CD4-positive, alpha-beta T cell treated with Interleukin-1 beta for 1 hour (primary cell): Measurements from ENCODE around the gene USP24.

Experiments used
- DNase-seq, 2 donors: peaks; one replicate each; pipeline ENCODE4 v3.0.0-alpha.2; 2020 to 2022

USP24 gene

GRCh38 chr1:55107101-55107500 lies 108.1 kb downstream of the USP24 start:
- no peak for DNase-seq

DNA sequence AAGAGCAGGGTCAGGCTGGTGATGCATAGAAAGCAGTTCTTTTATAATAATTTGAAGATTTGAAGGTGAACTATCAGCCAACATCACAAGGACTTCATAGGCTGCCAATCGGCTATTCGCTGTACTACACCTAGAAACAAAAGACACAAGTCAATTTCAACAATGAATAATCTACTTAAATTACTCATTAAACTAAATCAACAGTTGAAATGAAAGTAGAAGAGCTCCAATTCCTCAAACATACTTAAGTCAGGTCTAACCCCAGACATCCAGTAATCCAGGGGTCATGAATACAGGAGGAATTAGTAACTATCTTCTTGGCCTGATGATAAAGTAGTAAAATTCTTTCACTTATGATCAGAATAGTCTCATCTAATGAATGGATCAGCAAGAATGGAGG lies 111.3 kb downstream of the USP24 start:
- no peak for DNase-seq

DNA sequence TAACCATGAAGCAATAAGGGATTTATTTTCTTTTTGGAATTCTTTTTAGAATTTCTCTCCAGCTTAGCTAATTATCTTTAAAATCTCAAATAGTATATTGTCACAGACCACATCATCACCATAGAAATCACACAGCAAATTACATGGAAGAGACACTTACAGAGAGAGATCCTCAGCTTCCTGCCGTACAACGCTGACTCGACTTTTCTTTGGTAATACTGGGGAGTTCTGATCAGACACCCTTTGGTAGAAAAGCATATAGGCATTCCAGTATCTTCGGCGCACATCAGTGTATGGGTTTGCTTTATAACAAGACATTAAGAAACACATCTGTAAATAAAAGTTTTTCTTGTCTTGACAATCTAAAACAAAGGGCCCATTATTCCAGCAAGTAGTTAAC lies 120.1 kb downstream of the USP24 start:
- DNase-seq, result no peak

DNA sequence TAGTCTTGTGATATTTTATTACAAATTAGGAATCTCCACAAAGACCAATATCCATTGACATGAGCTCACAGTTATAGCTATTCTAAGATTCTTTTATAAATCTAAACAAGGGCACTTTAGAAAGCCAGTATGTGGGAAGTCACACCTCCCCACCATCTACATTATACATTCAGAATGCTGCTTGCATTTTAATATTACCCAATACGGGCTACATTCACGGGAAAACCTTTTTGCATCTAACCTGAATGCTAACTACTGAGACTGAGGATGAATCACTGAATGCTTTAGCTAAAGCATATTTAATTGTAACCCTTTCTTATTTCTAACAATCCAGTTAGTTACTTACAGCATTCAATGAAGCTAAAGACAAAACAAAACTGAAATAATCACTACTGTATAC lies 122.7 kb downstream of the USP24 start:
- DNase-seq, result no peak

DNA sequence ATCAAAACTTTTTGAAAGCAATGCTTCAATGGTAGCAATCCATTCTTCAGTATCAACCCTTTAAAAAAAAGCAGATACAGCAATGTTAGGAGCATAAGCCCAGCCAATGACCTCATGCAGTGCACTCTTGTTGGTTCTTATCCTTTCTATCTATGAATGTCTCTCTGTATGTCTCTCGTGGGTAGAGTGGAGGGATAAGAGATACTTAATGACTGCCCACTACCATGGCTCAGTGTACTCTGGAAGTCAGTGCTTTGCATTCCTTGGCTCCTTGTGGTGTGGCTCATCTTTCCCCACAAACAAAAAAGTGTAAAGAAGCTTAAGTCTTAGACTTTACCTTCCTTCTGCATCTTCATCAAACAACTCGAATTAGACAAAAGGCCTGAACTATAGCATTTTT lies 125.5 kb downstream of the USP24 start:
- no peak for DNase-seq

GRCh38 chr1:55088413-55088812 lies 126.8 kb downstream of the USP24 start:
- no peak for DNase-seq

GRCh38 chr1:55087439-55087838 lies 127.7 kb downstream of the USP24 start:
- no peak for DNase-seq

- no peak for DNase-seq
Observed at GRCh38 chr1:55084257-55084656, 130.9 kb downstream of the USP24 start.

DNA sequence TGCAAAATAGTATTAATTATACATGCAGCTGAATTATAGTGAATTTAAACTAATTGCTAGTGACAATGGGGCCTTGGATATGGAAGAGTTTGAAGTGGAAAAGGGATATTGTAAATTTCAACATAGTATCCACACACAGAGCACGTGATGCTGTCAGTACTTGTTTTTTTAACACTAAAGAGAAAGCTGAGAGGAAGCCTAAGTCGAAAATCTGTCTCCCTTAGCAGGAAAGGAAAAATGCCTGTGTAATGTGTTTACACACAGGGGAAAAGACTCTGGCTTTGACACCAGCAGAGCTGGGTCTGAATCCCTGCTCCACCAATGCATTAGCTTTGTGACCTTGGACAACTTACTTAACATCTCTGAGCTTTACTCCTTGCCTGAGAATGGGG lies 133.3 kb downstream of the USP24 start:
- DNase-seq, result no peak

- no peak for DNase-seq
Observed at GRCh38 chr1:55081188-55081904, 133.8 kb downstream of the USP24 start.

GRCh38 chr1:55079651-55080050 lies 135.5 kb downstream of the USP24 start:
- DNase-seq, result no peak

DNA sequence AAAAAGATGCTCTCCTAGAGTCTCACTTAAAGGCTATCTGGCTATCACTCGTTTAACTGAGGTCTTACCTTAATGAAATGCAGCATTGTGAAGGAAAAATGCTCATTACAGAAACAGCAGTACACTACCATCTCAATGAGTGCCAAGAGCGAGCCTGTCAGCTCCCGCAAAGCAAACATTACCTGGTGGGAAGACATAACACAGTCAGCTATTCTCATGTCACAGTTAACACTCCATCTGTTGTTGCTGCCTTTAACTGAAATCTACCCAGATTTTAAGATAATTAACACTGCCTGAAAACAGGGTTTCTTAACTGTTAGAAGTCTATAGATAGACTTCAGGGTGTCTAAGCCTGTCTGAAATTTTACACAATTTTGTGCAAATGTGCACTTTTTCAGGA lies 136.7 kb downstream of the USP24 start:
- no peak for DNase-seq

DNA sequence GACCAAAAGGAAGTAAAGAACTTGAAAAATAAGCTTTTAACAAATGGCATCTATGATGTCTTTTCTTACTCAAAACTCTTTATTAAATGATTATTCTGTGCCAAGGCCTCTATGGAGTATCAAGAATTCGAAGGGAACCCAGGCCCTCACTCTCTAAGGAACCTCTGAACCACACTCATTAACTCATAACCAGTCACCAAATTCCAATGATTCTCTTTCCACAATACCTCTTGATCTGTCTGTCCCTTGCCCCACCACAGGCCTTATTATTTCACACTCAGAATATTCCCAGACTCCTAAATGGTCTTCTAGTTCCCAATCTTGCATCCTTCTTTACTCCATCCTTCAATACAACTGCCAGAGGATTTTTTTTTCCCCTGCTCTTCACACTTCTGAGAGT lies 138.8 kb downstream of the USP24 start:
- no peak for DNase-seq

- DNase-seq, result no peak
Observed at GRCh38 chr1:55074455-55074854, 140.7 kb downstream of the USP24 start.

GRCh38 chr1:55073187-55073916 lies 141.8 kb downstream of the USP24 start:
- no peak for DNase-seq

DNA sequence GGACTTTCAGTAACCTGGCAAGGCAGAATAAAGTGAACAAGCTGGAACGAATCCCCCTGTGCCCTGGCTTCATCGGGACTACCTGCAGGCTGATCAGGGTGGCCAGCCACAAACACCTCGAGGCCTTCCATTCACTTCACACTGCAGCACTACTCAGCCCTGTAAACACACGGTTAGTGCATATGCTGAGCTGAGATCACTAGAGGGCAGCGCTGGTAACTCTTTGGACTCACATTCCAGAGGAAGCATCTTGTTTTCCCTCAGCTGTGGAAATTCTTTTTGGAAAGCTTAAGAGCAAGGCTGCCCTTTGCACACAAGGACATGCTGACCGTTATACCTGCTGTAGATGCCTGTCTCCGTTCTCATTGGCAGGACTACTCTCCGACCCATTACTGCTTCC lies 143.7 kb downstream of the USP24 start:
- DNase-seq, result no peak

DNA sequence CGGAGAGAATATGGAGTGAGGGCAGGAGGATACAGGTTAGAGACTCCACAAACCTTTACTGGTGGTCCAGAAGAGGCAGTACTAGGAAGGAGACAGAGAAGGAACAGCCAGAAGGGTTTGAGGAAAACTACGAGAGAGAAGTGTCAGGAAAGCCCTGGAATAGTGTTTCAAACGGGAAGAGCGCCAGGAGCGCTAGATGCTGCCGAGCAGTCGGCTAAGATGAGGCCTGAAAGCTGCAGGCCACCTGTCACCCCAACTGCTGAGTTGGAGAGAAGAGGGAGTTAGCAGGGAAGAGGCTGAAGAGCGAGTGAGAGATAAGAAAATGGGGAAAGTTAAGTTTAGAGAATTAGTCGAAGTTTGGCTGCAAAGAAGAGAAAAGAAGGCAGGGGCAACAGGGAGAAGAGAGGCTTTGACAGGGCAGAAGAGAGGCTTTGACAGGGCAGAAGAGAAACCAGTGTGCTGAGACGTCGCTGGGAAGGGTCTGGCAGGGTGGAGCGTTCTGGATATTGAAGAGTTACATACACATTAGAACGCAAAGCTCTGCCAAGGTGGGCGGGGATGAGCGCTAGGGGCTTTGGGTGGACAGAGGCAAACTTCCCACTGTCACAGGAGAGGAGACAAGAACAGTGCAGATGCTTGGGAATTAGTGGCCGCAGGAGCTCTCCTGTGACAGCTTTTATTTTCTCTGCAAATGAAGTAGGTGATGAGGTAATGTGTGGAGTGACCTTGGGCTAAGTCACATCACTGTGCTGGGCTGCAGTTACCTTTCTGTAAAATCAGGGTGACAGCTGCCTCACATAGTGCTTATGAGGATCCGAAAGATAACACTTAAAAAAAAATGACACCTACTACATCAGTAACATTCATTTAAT lies 144.6 kb downstream of the USP24 start:
- no peak for DNase-seq

DNA sequence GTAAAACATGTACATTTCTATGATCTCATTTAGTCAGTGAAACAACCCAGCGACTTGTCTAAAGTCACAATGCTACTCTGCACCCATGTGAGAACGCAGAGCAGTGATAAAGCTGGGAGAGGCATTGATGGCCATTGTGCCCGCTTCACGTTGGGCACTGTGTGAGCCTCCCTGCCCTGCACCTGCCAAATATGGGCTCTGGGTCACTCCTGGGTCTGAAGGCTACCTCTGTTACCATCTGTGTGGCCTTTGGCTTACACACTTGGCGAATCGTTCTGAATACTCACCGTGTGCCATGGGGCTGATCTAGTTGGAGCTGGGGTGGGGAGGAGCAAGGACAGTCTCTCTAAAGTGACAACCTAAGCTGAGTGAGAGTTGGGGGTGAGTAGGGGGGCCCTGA lies 145.9 kb downstream of the USP24 start:
- no peak for DNase-seq

- no peak for DNase-seq
Observed at GRCh38 chr1:55068638-55069037, 146.5 kb downstream of the USP24 start.

DNA sequence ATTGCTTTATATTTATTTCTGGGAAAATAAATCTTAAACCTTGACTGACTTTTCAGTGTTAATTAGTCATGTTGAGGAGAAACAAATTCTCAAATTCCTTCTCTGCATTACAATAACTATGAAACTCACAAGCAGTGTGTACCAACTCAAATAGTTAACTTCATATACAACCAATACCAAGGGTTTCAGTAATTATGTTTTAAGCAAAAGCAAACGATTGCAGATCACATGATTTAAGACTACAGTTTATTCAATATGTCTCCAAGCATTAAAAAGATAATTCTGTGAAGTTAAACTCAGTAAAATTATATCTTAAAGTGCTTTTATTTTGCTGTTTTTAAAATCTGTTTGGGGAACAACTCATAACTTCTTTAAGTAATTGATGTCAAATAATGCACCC lies 147.2 kb downstream of the USP24 start:
- no peak for DNase-seq

DNA sequence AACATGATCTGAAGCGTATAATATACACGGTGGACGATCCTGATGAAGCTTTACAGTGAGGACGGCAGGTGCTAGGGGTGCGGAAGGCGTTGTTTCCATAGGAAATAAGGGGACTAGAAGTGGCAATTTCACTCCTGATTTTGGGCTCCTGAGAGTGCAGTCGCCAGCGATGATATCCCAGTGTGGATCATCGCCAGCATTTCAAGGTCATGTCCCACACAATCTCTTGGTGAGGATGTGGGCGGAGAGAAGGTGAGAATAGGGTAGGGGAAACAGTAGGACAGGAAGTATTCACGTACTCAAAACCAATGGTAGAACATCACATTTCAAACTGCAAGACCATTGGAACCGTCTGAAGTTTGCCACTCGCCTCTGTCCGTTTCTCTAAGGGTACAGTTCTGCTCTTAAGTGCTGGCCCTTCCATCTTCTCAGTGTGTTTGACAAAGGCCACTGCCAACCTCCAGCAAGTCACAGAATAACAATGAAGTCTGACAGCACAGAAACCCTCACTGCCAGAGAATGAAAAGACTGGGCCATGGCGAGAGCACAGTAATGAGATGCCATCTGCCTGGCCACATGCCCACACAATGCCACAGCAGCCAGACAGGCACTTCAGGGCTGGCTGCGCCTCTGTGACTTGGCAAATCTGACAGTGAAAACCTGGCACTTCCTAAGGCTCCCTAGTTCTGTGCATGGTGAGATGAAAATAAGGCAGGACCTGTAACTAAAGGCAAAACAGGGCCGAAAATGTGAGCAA lies 148.0 kb downstream of the USP24 start:
- DNase-seq, result no peak

DNA sequence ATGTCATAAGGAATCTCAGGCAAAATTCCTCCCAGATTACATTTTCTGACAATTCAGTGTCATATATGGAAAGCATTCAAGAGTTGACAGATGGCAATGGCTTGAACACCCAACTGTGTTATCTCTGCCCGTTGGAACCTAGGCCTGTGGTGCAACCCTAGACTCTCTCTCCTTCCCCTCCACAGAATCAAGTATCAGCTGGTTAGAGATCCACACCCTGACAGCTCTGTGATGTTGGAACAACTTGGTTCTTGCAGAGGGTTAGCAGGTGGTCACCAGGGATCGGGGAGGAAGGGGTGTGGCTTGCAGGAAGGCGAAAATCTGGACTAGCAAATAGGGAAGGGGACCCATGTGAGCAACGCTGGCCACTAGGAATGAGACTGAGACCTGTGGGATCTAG lies 149.5 kb downstream of the USP24 start:
- no peak for DNase-seq

- no peak for DNase-seq
Observed at GRCh38 chr1:55064861-55065263, 150.3 kb downstream of the USP24 start.
